OCI-LY7 (cell line): Measurements from ENCODE around the gene TMEM271. TPM values are rescaled to one million over a fixed set of nuclear protein-coding genes. Genes with fewer than 3 reads are reported as not detected.

Experiments
- BruUV-seq: library from RNA; stranded (reverse); fragments of 400-500 nt; replicated peaks from 2 replicates; lab custom pipeline; 2021; lab: Mats Ljungman, UMichigan
- CTCF ChIA-PET: fragments of 300-600 bp; sonication (Branson Sonifier 250); formaldehyde crosslinking; loops from one replicate; lab custom pipeline; 2022; ENCODE audit warnings: antibody characterized with exemption; ENCODE audit not compliant: unreplicated experiment; lab: Charles Lee
- POLR2A ChIA-PET: fragments of 300-600 bp; sonication (Branson Sonifier 250); formaldehyde crosslinking; loops from one replicate; lab custom pipeline; 2022; ENCODE audit warnings: antibody characterized with exemption; lab: Charles Lee
- DNase-seq: peaks from one replicate; pipeline ENCODE4 v3.0.0-alpha.2; 2015; ENCODE audit warnings: low spot score
- H2AFZ ChIP-seq: fragments of 200-600 bp; sonication (generic), shearing (Covaris generic); 2 replicates; pipeline ENCODE4 v1.6.1; 2014; ENCODE audit warnings: mild to moderate bottlenecking, antibody characterized with exemption, low read length, moderate library complexity
- H3K27ac ChIP-seq: fragments of 200-600 bp; sonication (generic); 2 replicates; pipeline ENCODE4 v1.5.1; 2014; ENCODE audit warnings: mixed run types, low read depth, mild to moderate bottlenecking, moderate library complexity, low read length, inconsistent platforms; ENCODE audit not compliant: poor library complexity, severe bottlenecking
- H3K36me3 ChIP-seq: fragments of 200-600 bp; sonication (generic); 2 replicates; pipeline ENCODE4 v1.6.1; 2014; ENCODE audit warnings: mild to moderate bottlenecking, antibody characterized with exemption, low read length, moderate library complexity, mixed read lengths; ENCODE audit not compliant: insufficient read depth
- H3K4me1 ChIP-seq: fragments of 200-600 bp; sonication (generic); 2 replicates; pipeline ENCODE4 v1.5.1; 2014; ENCODE audit warnings: mild to moderate bottlenecking, low read length; ENCODE audit not compliant: insufficient read depth, poor library complexity, severe bottlenecking
- H3K4me2 ChIP-seq: fragments of 200-600 bp; sonication (generic); 2 replicates; pipeline ENCODE4 v1.6.1; 2014; ENCODE audit warnings: mild to moderate bottlenecking, low read length
- H3K4me3 ChIP-seq: fragments of 200-600 bp; sonication (generic); 2 replicates; pipeline ENCODE4 v1.5.1; 2014; ENCODE audit warnings: mild to moderate bottlenecking, low read depth, low read length; ENCODE audit not compliant: poor library complexity, severe bottlenecking
- H3K79me2 ChIP-seq: fragments of 200-600 bp; sonication (generic); 2 replicates; pipeline ENCODE4 v1.6.1; 2016; ENCODE audit warnings: low read depth, mild to moderate bottlenecking, low read length, moderate library complexity, mixed read lengths; ENCODE audit not compliant: insufficient read depth
- H3K9me2 ChIP-seq: fragments of 200-600 bp; sonication (generic); 2 replicates; pipeline ENCODE4 v1.6.1; 2016; ENCODE audit warnings: mild to moderate bottlenecking, low read length, mixed read lengths; ENCODE audit not compliant: insufficient read depth
- H3K9me3 ChIP-seq: fragments of 200-600 bp; sonication (generic); 2 replicates; pipeline ENCODE4 v1.6.1; 2014; ENCODE audit warnings: mild to moderate bottlenecking, mixed run types, low read length, mixed read lengths
- H4K20me1 ChIP-seq: fragments of 200-600 bp; sonication (generic); 2 replicates; pipeline ENCODE4 v1.6.1; 2014; ENCODE audit warnings: mild to moderate bottlenecking, antibody characterized with exemption, low read length, moderate library complexity, mixed read lengths; ENCODE audit not compliant: insufficient read depth
- EZH2phosphoT487 ChIP-seq: fragments of 200-600 bp; sonication (generic); IDR thresholded peaks from 2 replicates; pipeline ENCODE4 v1.6.1; 2018; ENCODE audit warnings: low read depth, borderline replicate concordance, mild to moderate bottlenecking, mixed run types, antibody characterized with exemption, low read length, moderate library complexity, mixed read lengths
- intact Hi-C: fragments of 100-400 bp; cut with micrococcal nuclease; formaldehyde crosslinking; loops from one replicate; pipeline ENCODE4 v1.10.0; 2022; ENCODE audit not compliant: unreplicated experiment
- total RNA-seq, 2 experiments: library from RNA; depleted of rRNA in 1 of 2; stranded (reverse); fragments of >200 nt in 1 of 2; shearing (Covaris generic) in 1 of 2; gene quantifications; 2 replicates each; pipeline ENCODE4 v1.2.3, GENCODE V29; 2014 to 2022
- TF ChIP-seq, protein P1 (sequence below): fragments of 200-600 bp; sonication (generic); conservative IDR thresholded peaks from 2 replicates; pipeline ENCODE4 v1.5.1; 2014; ENCODE audit warnings: mild to moderate bottlenecking, antibody characterized with exemption, low read length, moderate library complexity, mixed read lengths

TMEM271 gene
- total RNA-seq, 2 experiments from 2014 or later = not detected

DNA sequence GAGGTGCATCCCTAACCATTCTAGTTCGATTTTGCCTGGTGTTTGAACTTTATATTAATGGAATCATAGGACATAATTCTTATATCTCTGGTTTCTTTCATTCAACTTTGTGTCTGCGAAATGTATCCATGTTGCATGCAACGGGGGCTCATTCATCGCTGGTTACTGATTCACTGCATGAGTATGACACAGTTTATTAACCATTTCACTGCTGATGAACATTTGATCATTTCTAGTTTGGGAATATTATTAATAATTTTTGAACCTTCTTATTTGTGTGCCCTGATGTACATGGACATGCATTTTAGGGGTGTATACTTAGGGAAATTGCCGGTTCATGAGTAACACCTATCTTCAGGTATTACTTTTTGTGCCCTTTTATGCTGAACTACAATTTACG, 5.1 kb upstream of the TMEM271 start:
- Histone ChIP-seq H3K9me3 (peaks cover 7% of the 10 kb centered on the region; the same call in 1 of the 2 replicates), H3K36me3 (no peaks in the 10 kb centered on the region), H3K9me2 (no peaks in the 10 kb centered on the region), H3K4me3 (no peak overlapping the region), H2AFZ (no peak overlapping the region), H4K20me1 (no peaks in the 10 kb centered on the region), H3K4me1 (no peaks in the 10 kb centered on the region), H3K27ac (no peak overlapping the region), H3K4me2 (no peak overlapping the region), H3K79me2 (no peaks in the 10 kb centered on the region)
- POLR2A ChIA-PET = no interaction called here
- BruUV-seq = no TSS peak
- intact Hi-C loops = no loop called here
- DNase-seq = no peak
- TF ChIP-seq, protein P1, sequence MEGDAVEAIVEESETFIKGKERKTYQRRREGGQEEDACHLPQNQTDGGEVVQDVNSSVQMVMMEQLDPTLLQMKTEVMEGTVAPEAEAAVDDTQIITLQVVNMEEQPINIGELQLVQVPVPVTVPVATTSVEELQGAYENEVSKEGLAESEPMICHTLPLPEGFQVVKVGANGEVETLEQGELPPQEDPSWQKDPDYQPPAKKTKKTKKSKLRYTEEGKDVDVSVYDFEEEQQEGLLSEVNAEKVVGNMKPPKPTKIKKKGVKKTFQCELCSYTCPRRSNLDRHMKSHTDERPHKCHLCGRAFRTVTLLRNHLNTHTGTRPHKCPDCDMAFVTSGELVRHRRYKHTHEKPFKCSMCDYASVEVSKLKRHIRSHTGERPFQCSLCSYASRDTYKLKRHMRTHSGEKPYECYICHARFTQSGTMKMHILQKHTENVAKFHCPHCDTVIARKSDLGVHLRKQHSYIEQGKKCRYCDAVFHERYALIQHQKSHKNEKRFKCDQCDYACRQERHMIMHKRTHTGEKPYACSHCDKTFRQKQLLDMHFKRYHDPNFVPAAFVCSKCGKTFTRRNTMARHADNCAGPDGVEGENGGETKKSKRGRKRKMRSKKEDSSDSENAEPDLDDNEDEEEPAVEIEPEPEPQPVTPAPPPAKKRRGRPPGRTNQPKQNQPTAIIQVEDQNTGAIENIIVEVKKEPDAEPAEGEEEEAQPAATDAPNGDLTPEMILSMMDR = no peak
- TF ChIP-seq EZH2phosphoT487 = no peak
- CTCF ChIA-PET = no interaction called here

DNA sequence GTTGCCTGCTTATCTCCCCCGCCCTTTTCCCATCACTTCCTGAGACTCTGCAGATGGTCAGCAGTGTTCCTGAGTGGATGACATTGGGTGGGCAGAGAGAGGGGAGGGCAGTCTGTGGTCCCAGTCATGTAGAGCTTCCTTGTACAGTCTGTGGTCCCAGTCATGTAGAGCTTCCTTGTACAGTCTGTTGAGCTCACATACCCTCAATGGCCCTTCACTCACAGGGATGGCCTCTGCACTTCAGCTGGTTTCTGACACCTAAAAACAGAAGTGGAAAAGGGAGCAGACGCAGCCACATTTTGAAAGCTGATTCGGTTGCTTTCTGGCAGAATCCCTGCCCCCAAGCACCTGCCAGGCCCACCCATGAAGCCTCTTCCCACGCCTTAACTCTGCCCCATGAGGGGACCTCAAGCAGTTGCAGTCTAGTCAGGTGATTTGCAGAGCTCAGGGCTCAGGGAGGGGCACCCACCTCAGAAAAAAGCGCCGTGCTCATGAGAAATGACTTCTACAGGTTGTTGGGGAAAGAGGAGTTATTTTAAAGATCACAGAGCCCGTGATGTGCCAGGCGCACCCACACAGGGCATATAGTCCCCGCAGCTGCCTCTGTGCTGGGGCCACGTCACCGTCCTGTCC, 3.6 kb upstream of the TMEM271 start:
- no TSS peak for BruUV-seq
- ChIA-PET POLR2A (no interaction called here), CTCF (interaction anchor here (0.6 kb wide), 1 partner anchor 48 kb away, joined by 3 read pairs; no protein-coding TSS in a partner anchor)
- Histone ChIP-seq H3K4me2 (no peak overlapping the region), H3K4me3 (no peak overlapping the region), H3K27ac (no peak overlapping the region), H3K9me3 (peaks cover 7% of the 10 kb centered on the region; the same call in 1 of the 2 replicates), H2AFZ (no peak overlapping the region), H3K36me3 (no peaks in the 10 kb centered on the region), H4K20me1 (no peaks in the 10 kb centered on the region), H3K79me2 (no peaks in the 10 kb centered on the region), H3K9me2 (no peaks in the 10 kb centered on the region), H3K4me1 (no peaks in the 10 kb centered on the region)
- intact Hi-C loops = no loop called here
- TF ChIP-seq, protein P1 = no peak
- no peak for TF ChIP-seq EZH2phosphoT487
- peak; percentile 27 for DNase-seq
